ENCODE measurements around the gene DCAF10.
"Not testable (repeated sequence)": the region's sequence is repeated elsewhere in the genome, so short reads cannot be mapped to it uniquely, and the experiment has no call there.

The DCAF10 gene

GRCh38 chr9:37792122-37792521 lies 8.5 kb upstream of the DCAF10 start:
- no peak for DNase-seq

GRCh38 chr9:37796232-37796631 lies 4.4 kb upstream of the DCAF10 start:
- no peak for DNase-seq

GRCh38 chr9:37798677-37799076 lies 1.9 kb upstream of the DCAF10 start:
- no peak for DNase-seq

GRCh38 chr9:37801287-37801850 lies 772 bp downstream of the DCAF10 start:
- no peak for DNase-seq

- DNase-seq = no peak
Measured at GRCh38 chr9:37801959-37802711, 1.5 kb downstream of the DCAF10 start.

- no peak for DNase-seq
Measured at GRCh38 chr9:37806271-37806670, 5.7 kb downstream of the DCAF10 start.

GRCh38 chr9:37809676-37810075 lies 9.1 kb downstream of the DCAF10 start:
- DNase-seq = not testable (repeated sequence)

- no peak for DNase-seq
Measured at GRCh38 chr9:37811906-37812476, 11.4 kb downstream of the DCAF10 start.

GRCh38 chr9:37812773-37813379 lies 12.3 kb downstream of the DCAF10 start:
- DNase-seq = no peak

GRCh38 chr9:37818849-37819248 lies 18.3 kb downstream of the DCAF10 start:
- DNase-seq = no peak

GRCh38 chr9:37820142-37820541 lies 19.5 kb downstream of the DCAF10 start:
- no peak for DNase-seq

GRCh38 chr9:37825174-37825573 lies 24.6 kb downstream of the DCAF10 start:
- not testable (repeated sequence) for DNase-seq

- DNase-seq = no peak
Measured at GRCh38 chr9:37827483-37828165, 27.0 kb downstream of the DCAF10 start.

GRCh38 chr9:37835821-37836220 lies 35.2 kb downstream of the DCAF10 start:
- no peak for DNase-seq

GRCh38 chr9:37836386-37836785 lies 35.8 kb downstream of the DCAF10 start:
- DNase-seq = no peak

GRCh38 chr9:37839496-37840461 lies 39.2 kb downstream of the DCAF10 start:
- DNase-seq = no peak

- DNase-seq = no peak
Measured at GRCh38 chr9:37840560-37841194, 40.1 kb downstream of the DCAF10 start.

GRCh38 chr9:37852222-37852621 lies 51.6 kb downstream of the DCAF10 start:
- no peak for DNase-seq

- DNase-seq = no peak
Measured at GRCh38 chr9:37856551-37856950, 56.0 kb downstream of the DCAF10 start.

- no peak for DNase-seq
Measured at GRCh38 chr9:37859043-37859442, 58.4 kb downstream of the DCAF10 start.

GRCh38 chr9:37862530-37862929 lies 61.9 kb downstream of the DCAF10 start:
- DNase-seq = no peak
